Measurements from ENCODE around the gene HSBP1L1.
"Not testable (repeated sequence)": the region's sequence is repeated elsewhere in the genome, so short reads cannot be mapped to it uniquely, and the experiment has no call there.

HSBP1L1 gene

GRCh38 chr18:79986726-79987125 is 22.3 kb downstream of the HSBP1L1 start:
- no peak for DNase-seq (ENCODE audit: low read depth, low spot score)

- DNase-seq (ENCODE audit: low read depth, low spot score): no peak
These were observed 23.1 kb downstream of the HSBP1L1 start for GRCh38 chr18:79987566-79987965.

- DNase-seq (ENCODE audit: low read depth, low spot score): peak; percentile 74
These were observed 23.6 kb downstream of the HSBP1L1 start for GRCh38 chr18:79988071-79988450.

- DNase-seq (ENCODE audit: low read depth, low spot score): peak; percentile 70
These were observed 24.2 kb downstream of the HSBP1L1 start, which contains the start of gene TXNL4A for GRCh38 chr18:79988451-79989194. Gene TXNL4A (minus strand): TSS chr18:79988563. CDS start chr18:79988392, 171 bp downstream.

GRCh38 chr18:79989195-79989497 is 24.7 kb downstream of the HSBP1L1 start:
- DNase-seq (ENCODE audit: low read depth, low spot score): no peak

GRCh38 chr18:79991494-79991893 is 27.1 kb downstream of the HSBP1L1 start:
- no peak for DNase-seq (ENCODE audit: low read depth, low spot score)

GRCh38 chr18:79999701-80000100 is 35.3 kb downstream of the HSBP1L1 start:
- DNase-seq (ENCODE audit: low read depth, low spot score): not testable (repeated sequence)

GRCh38 chr18:80000877-80001276 is 36.4 kb downstream of the HSBP1L1 start:
- no peak for DNase-seq (ENCODE audit: low read depth, low spot score)

- DNase-seq (ENCODE audit: low read depth, low spot score): no peak
These were observed 38.0 kb downstream of the HSBP1L1 start for GRCh38 chr18:80002468-80002867.

- no peak for DNase-seq (ENCODE audit: low read depth, low spot score)
These were observed 40.3 kb downstream of the HSBP1L1 start for GRCh38 chr18:80004600-80005342.

- DNase-seq (ENCODE audit: low read depth, low spot score): peak; percentile 60
These were observed 42.3 kb downstream of the HSBP1L1 start for GRCh38 chr18:80006724-80007123.

- no peak for DNase-seq (ENCODE audit: low read depth, low spot score)
These were observed 45.5 kb downstream of the HSBP1L1 start for GRCh38 chr18:80009661-80010550.

- no peak for DNase-seq (ENCODE audit: low read depth, low spot score)
These were observed 46.1 kb downstream of the HSBP1L1 start for GRCh38 chr18:80010551-80010906.

GRCh38 chr18:80011496-80012137 is 47.2 kb downstream of the HSBP1L1 start:
- not testable (repeated sequence) for DNase-seq (ENCODE audit: low read depth, low spot score)

- no peak for DNase-seq (ENCODE audit: low read depth, low spot score)
These were observed 48.3 kb downstream of the HSBP1L1 start for GRCh38 chr18:80012714-80013113.

Data from ELF-1 (cell line).